ENCODE results near the gene WDR89. TPM values are rescaled to one million over a fixed set of nuclear protein-coding genes. Genes with fewer than 3 reads are reported as not detected.
"Not testable (repeated sequence)": the region's sequence is repeated elsewhere in the genome, so short reads cannot be mapped to it uniquely, and the experiment has no call there.

The WDR89 gene
- 8.3 TPM for polyA plus RNA-seq (2013, experiment 1 of 2; ENCODE audit: insufficient read length)
- polyA plus RNA-seq (2013, experiment 2 of 2; ENCODE audit: insufficient read length) = 7.5 TPM

GRCh38 chr14:63641473-63642228, at the start of gene WDR89:
WDR89 (minus strand) TSS chr14:63641871; CDS start chr14:63599942, 41,929 bp downstream.
- DNase-seq = peak; percentile 100

GRCh38 chr14:63689132-63689531, 47.5 kb upstream of the WDR89 start:
- DNase-seq = no peak

GRCh38 chr14:63686926-63687325, 45.3 kb upstream of the WDR89 start:
- peak; percentile 16 for DNase-seq

- no peak for DNase-seq
Measured at GRCh38 chr14:63685401-63685800, 43.7 kb upstream of the WDR89 start.

- no peak for DNase-seq
Measured at GRCh38 chr14:63682727-63683593, 41.3 kb upstream of the WDR89 start.

- DNase-seq = no peak
Measured at GRCh38 chr14:63678536-63678935, 36.9 kb upstream of the WDR89 start.

GRCh38 chr14:63677891-63678379, 36.3 kb upstream of the WDR89 start:
- peak; percentile 5 for DNase-seq

GRCh38 chr14:63676615-63677014, 34.9 kb upstream of the WDR89 start:
- DNase-seq = no peak

- DNase-seq = no peak
Measured at GRCh38 chr14:63673886-63674497, 32.3 kb upstream of the WDR89 start.

- no peak for DNase-seq
Measured at GRCh38 chr14:63673255-63673654, 31.6 kb upstream of the WDR89 start.

- DNase-seq = peak; percentile 38
Measured at GRCh38 chr14:63672417-63673180, 30.9 kb upstream of the WDR89 start.

- DNase-seq = no peak
Measured at GRCh38 chr14:63671987-63672386, 30.3 kb upstream of the WDR89 start.

- DNase-seq = no peak
Measured at GRCh38 chr14:63670692-63671091, 29.0 kb upstream of the WDR89 start.

- DNase-seq = no peak
Measured at GRCh38 chr14:63666335-63666734, 24.7 kb upstream of the WDR89 start.

GRCh38 chr14:63663428-63664341, 22.0 kb upstream of the WDR89 start:
- peak; percentile 9 for DNase-seq

GRCh38 chr14:63662776-63663175, 21.1 kb upstream of the WDR89 start:
- no peak for DNase-seq

GRCh38 chr14:63661881-63662280, 20.2 kb upstream of the WDR89 start:
- DNase-seq = not testable (repeated sequence)

GRCh38 chr14:63659726-63660125, 18.1 kb upstream of the WDR89 start:
- DNase-seq = no peak

- no peak for DNase-seq
Measured at GRCh38 chr14:63656194-63656593, 14.5 kb upstream of the WDR89 start.

GRCh38 chr14:63654936-63655335, 13.3 kb upstream of the WDR89 start:
- no peak for DNase-seq

GRCh38 chr14:63654346-63654745, 12.7 kb upstream of the WDR89 start:
- peak; percentile 83 for DNase-seq
